ENCODE measurements around the gene BCAS2.

DNA sequence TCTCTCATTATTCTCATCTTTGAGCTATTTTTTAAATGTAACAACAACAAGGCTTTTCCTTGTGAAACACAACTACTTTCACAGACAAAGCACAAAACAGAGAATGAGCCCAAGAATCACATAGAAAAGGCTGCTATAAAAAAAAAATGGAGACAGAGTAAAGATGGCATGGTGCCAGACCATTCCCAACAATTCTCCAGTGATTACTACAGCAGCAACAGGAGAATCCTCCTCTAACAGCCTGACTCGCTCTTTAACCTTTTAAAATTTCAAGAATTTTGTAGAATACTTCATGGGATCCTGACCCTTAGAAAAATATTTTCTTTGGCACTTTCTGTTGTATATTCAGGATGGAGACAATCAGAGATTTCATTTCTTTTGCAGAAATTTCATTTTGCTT lies 3.8 kb upstream of the BCAS2 start:
- TF ChIP-seq, protein P1, sequence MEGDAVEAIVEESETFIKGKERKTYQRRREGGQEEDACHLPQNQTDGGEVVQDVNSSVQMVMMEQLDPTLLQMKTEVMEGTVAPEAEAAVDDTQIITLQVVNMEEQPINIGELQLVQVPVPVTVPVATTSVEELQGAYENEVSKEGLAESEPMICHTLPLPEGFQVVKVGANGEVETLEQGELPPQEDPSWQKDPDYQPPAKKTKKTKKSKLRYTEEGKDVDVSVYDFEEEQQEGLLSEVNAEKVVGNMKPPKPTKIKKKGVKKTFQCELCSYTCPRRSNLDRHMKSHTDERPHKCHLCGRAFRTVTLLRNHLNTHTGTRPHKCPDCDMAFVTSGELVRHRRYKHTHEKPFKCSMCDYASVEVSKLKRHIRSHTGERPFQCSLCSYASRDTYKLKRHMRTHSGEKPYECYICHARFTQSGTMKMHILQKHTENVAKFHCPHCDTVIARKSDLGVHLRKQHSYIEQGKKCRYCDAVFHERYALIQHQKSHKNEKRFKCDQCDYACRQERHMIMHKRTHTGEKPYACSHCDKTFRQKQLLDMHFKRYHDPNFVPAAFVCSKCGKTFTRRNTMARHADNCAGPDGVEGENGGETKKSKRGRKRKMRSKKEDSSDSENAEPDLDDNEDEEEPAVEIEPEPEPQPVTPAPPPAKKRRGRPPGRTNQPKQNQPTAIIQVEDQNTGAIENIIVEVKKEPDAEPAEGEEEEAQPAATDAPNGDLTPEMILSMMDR (IDR thresholded peaks at IDR 0.05; ENCODE audit: poor library complexity): no peak
- no peak for TF ChIP-seq EZH2 (IDR thresholded peaks at IDR 0.05; ENCODE audit: borderline replicate concordance)
- no peak for TF ChIP-seq EZH2phosphoT487 (IDR thresholded peaks at IDR 0.05; ENCODE audit: low read depth, severe bottlenecking, unreplicated experiment)
